ENCODE results near the gene TWIST2.

Gene TWIST2

GRCh38 chr2:238924796-238925195 is 76.9 kb downstream of the TWIST2 start:
- in situ Hi-C loops (cut with MboI; ENCODE audit: low pct_unique_long_range_greater_than_20kb, low sequenced_read_pairs, unreplicated experiment), result no loop called here
- no peak for DNase-seq (ENCODE audit: low spot score)
- TF ChIP-seq CTCF (IDR thresholded peaks at IDR 0.05; ENCODE audit: extremely low read depth, insufficient read depth, missing control alignments), result no peak

GRCh38 chr2:238925281-238925680 is 77.4 kb downstream of the TWIST2 start:
- no peak for DNase-seq (ENCODE audit: low spot score)
- no peak for TF ChIP-seq CTCF (IDR thresholded peaks at IDR 0.05; ENCODE audit: extremely low read depth, insufficient read depth, missing control alignments)
- in situ Hi-C loops (cut with MboI; ENCODE audit: low pct_unique_long_range_greater_than_20kb, low sequenced_read_pairs, unreplicated experiment), result no loop called here

GRCh38 chr2:238925816-238926521 is 78.1 kb downstream of the TWIST2 start:
- no peak for TF ChIP-seq CTCF (IDR thresholded peaks at IDR 0.05; ENCODE audit: extremely low read depth, insufficient read depth, missing control alignments)
- in situ Hi-C loops (cut with MboI; ENCODE audit: low pct_unique_long_range_greater_than_20kb, low sequenced_read_pairs, unreplicated experiment), result no loop called here
- DNase-seq (ENCODE audit: low spot score), result no peak

GRCh38 chr2:238926761-238927611 is 79.1 kb downstream of the TWIST2 start:
- TF ChIP-seq CTCF (IDR thresholded peaks at IDR 0.05; ENCODE audit: extremely low read depth, insufficient read depth, missing control alignments), result no peak
- in situ Hi-C loops (cut with MboI; ENCODE audit: low pct_unique_long_range_greater_than_20kb, low sequenced_read_pairs, unreplicated experiment), result no loop called here
- DNase-seq (ENCODE audit: low spot score), result no peak

- DNase-seq (ENCODE audit: low spot score), result no peak
- TF ChIP-seq CTCF (IDR thresholded peaks at IDR 0.05; ENCODE audit: extremely low read depth, insufficient read depth, missing control alignments), result no peak
- in situ Hi-C loops (cut with MboI; ENCODE audit: low pct_unique_long_range_greater_than_20kb, low sequenced_read_pairs, unreplicated experiment), result no loop called here
Measured at GRCh38 chr2:238927746-238928519, 80.0 kb downstream of the TWIST2 start.

GRCh38 chr2:238928520-238929241 is 80.8 kb downstream of the TWIST2 start:
- no peak for TF ChIP-seq CTCF (IDR thresholded peaks at IDR 0.05; ENCODE audit: extremely low read depth, insufficient read depth, missing control alignments)
- in situ Hi-C loops (cut with MboI; ENCODE audit: low pct_unique_long_range_greater_than_20kb, low sequenced_read_pairs, unreplicated experiment), result no loop called here
- no peak for DNase-seq (ENCODE audit: low spot score)
